HG03432 (cell line): ENCODE measurements around the gene LRRC75A.

Experiments used
- ATAC-seq: cut with Tn5 transposase; IDR thresholded peaks from one replicate; pipeline ENCODE4 v1.9.1; 2021; ENCODE audit warnings: mild to moderate bottlenecking, moderate library complexity; ENCODE audit not compliant: unreplicated experiment

LRRC75A gene

GRCh38 chr17:16494059-16494458 lies 2.1 kb upstream of the LRRC75A start:
- ATAC-seq: no peak

- no peak for ATAC-seq
Observed at GRCh38 chr17:16493531-16494046, 1.6 kb upstream of the LRRC75A start.

- no peak for ATAC-seq
Observed at GRCh38 chr17:16492613-16493530, 879 bp upstream of the LRRC75A start.

- peak; percentile 24 for ATAC-seq
Observed at GRCh38 chr17:16491131-16491702, 776 bp downstream of the LRRC75A start.

- ATAC-seq: no peak
Observed at GRCh38 chr17:16489431-16489830, 2.6 kb downstream of the LRRC75A start.

- no peak for ATAC-seq
Observed at GRCh38 chr17:16488968-16489337, 3.0 kb downstream of the LRRC75A start.

GRCh38 chr17:16488186-16488967 lies 3.6 kb downstream of the LRRC75A start:
- ATAC-seq: no peak

- ATAC-seq: no peak
Observed at GRCh38 chr17:16486373-16487250, 5.4 kb downstream of the LRRC75A start.

- ATAC-seq: no peak
Observed at GRCh38 chr17:16484445-16485175, 7.4 kb downstream of the LRRC75A start.

- no peak for ATAC-seq
Observed at GRCh38 chr17:16483021-16483645, 8.9 kb downstream of the LRRC75A start.

- no peak for ATAC-seq
Observed at GRCh38 chr17:16482253-16482652, 9.7 kb downstream of the LRRC75A start.

GRCh38 chr17:16480995-16481394 lies 11.0 kb downstream of the LRRC75A start:
- no peak for ATAC-seq

GRCh38 chr17:16479264-16479663 lies 12.7 kb downstream of the LRRC75A start:
- ATAC-seq: no peak

GRCh38 chr17:16478649-16479048 lies 13.3 kb downstream of the LRRC75A start:
- no peak for ATAC-seq

GRCh38 chr17:16477666-16478065 lies 14.3 kb downstream of the LRRC75A start:
- no peak for ATAC-seq

GRCh38 chr17:16477255-16477654 lies 14.7 kb downstream of the LRRC75A start:
- no peak for ATAC-seq

- ATAC-seq: no peak
Observed at GRCh38 chr17:16475179-16475704, 16.8 kb downstream of the LRRC75A start.

- ATAC-seq: no peak
Observed at GRCh38 chr17:16474012-16474725, 17.8 kb downstream of the LRRC75A start.
